ENCODE results near the gene NET1.
"Not testable (repeated sequence)": the region's sequence is repeated elsewhere in the genome, so short reads cannot be mapped to it uniquely, and the experiment has no call there.

Gene NET1

GRCh38 chr10:5396556-5397300 is 15.6 kb upstream of the NET1 start:
- in situ Hi-C loops (cut with HindIII; ENCODE audit: low sequenced_read_pairs) = loop anchor here (25.0 kb wide), 1 partner anchor 91 kb away; the partner anchor contains the start of gene CALML5

DNA sequence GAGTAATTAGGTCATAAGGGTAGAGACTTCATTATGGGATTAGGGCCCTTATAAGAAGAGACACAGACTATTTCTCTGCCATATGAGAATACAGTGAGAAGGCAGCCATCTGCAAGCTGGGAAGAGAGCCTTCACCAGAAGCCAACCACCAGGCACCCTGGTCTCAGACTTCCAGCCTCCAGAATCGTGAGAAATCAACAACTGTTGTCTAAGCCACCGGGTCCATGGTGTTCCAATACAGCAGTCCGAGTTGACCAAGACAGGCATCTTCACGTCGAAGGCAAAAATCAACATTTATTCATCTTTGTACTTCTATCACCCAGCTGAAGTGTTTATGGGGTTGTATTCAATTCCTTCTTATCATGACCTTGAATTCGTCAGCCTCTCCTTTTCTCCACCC is 13.0 kb upstream of the NET1 start:
- in situ Hi-C loops (cut with HindIII; ENCODE audit: low sequenced_read_pairs) = loop anchor here (25.0 kb wide), 1 partner anchor 88 kb away; the partner anchor contains the start of gene CALML5

GRCh38 chr10:5400468-5401240 is 11.7 kb upstream of the NET1 start:
- in situ Hi-C loops (cut with HindIII; ENCODE audit: low sequenced_read_pairs) = no loop called here

- in situ Hi-C loops (cut with HindIII; ENCODE audit: low sequenced_read_pairs) = no loop called here
These were observed 9.6 kb upstream of the NET1 start for GRCh38 chr10:5402798-5403197.

- in situ Hi-C loops (cut with HindIII; ENCODE audit: low sequenced_read_pairs) = no loop called here
These were observed 7.9 kb upstream of the NET1 start, which contains the start of gene TUBAL3 for GRCh38 chr10:5404208-5405041. TUBAL3 (minus strand) TSS chr10:5404828; CDS start chr10:5404792, 36 bp downstream.

- in situ Hi-C loops (cut with HindIII; ENCODE audit: low sequenced_read_pairs) = no loop called here
These were observed 5.4 kb upstream of the NET1 start for GRCh38 chr10:5406918-5407317.

DNA sequence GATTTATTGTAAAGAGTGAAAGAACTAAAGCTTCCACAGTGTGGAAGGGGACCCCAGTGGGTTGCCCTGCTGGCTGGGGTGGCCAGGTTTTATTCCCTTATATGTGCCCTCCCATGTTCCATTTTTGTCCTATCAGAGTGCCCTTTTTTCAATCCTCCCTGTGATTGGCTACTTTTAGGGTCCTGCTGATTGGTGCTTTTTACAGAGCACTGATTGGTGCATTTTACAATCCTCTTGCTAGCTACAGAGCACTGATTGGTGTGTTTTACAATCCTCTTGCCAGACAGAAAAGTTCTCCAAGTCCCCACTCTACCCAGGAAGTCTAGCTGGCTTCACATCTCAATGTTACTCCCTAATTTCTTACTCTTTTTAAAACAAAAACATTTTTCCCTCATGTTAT is 1.6 kb upstream of the NET1 start:
- in situ Hi-C loops (cut with HindIII; ENCODE audit: low sequenced_read_pairs) = not testable (repeated sequence)

GRCh38 chr10:5411941-5412276 is 448 bp upstream of the NET1 start:
- in situ Hi-C loops (cut with HindIII; ENCODE audit: low sequenced_read_pairs) = no loop called here

DNA sequence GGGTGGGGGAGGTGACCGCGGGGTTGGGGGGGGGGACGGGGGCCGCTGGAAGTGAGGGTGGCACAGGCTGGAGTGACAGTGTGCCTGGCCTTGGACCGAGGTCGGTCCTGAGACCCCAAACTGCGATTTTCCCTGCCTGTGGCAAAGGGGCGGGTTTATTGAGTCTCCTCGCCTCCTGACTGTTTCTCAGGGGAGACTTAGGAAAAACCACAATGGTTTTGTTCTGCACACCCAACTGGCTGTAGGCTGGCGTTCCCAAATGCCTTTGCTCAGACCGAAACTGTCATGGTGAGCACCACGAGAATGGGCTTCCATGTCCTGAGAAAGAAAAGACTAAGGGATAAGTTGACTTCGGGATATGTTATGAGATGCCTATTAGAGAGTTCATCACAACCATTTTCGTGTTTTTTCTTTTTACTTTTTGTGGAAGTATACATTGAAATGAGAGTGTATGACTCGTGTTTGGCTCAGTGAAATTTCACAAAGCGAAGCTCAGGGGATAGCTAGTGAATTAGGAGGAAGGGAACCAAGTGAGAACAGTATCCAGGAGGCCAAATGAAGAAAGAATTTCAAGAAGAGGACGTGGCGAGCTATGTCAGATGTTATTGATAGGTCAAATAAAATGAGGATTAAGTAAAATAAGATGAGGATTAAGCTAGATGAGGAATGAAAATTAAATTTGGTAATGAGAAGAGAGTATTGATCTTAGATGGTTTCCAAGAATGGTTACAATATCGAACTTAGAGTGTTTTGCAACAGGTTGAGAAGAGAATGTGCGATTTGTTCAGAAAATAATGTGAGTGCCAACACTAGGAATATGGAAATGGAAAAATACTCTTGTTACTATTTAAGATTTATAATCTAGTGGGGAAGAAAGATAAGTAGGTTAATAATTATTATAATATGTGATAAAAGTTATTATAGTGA is 918 bp downstream of the NET1 start:
- in situ Hi-C loops (cut with HindIII; ENCODE audit: low sequenced_read_pairs) = no loop called here

DNA sequence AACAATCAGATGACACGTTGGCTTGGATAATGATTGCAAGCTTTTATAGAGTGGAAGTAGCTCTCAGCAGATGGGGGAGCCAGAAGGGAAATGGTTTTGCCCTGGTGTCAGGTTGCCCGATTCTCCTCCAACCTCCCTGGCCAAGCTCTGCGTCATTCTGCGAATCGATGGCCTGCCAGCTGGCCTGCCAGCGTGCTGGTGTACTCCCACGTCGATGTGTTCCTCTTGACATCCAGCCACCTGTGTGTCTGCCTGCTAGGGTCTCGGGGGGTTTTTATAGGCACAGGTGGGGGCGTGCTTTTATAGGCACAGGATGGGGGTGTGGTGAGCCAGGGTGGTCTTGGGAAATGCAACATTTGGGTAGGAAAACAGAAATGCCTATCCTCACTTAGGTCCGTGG is 4.6 kb downstream of the NET1 start:
- in situ Hi-C loops (cut with HindIII; ENCODE audit: low sequenced_read_pairs) = no loop called here

DNA sequence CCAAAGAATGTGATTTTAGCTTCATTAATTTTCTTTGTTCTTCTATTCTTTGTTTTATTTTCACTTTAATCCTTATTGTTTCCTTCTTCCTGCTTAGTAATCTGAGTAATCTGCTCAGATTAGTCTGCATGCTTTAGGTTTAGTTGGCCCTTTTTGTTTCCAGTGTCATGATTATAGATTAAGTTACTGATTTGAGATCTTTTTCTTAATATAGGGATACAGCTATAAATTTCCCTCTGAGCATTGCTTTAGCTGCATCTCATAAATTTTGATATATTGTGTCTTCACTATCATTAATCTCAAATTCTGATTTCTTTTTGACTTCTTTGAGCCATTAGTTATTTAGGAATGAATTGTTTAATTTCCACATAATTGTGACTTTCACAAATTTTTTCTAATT is 6.2 kb downstream of the NET1 start:
- in situ Hi-C loops (cut with HindIII; ENCODE audit: low sequenced_read_pairs) = no loop called here

GRCh38 chr10:5419466-5420094 is 7.2 kb downstream of the NET1 start:
- in situ Hi-C loops (cut with HindIII; ENCODE audit: low sequenced_read_pairs) = no loop called here

- in situ Hi-C loops (cut with HindIII; ENCODE audit: low sequenced_read_pairs) = no loop called here
These were observed 11.4 kb downstream of the NET1 start for GRCh38 chr10:5423771-5424170.

DNA sequence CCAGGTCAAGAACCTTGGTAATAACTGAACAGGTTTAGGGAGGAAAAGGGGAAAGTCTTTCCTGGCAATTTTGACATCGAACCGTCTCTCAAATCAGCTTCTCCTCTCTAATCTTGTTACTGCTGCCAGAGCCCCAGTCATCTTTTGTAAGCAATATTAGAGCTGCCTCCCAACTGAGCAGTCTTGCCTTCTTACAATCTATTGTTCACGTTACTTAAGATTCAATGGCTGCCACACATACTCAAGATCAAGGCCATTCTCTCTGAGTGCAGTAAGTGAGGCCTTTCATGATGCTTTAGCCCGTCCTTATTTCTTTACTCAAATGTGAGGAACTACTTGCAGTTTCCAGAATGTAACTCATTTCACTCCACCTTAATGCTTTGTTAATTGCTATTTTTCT is 12.4 kb downstream of the NET1 start:
- in situ Hi-C loops (cut with HindIII; ENCODE audit: low sequenced_read_pairs) = no loop called here

GRCh38 chr10:5428133-5428532 is 15.8 kb downstream of the NET1 start:
- in situ Hi-C loops (cut with HindIII; ENCODE audit: low sequenced_read_pairs) = no loop called here

DNA sequence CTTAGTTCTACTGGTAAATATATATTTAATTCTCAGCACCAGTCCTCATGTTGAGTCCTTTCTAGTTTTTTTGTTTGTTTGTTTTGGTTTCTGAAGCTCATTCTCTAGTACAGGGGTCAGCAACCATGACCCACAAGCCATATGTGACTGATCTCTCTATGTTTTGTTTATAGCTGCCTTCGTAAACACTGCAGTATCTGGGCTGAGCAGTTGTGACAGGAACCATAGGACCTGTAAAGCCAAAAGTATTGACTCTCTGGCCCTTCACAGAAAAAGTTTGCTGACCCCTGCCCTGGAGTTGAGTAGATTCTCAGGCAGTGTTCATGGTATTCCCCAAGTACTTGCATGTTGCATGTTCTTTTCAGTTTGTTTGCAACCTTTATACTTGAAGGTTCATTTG is 20.8 kb downstream of the NET1 start:
- in situ Hi-C loops (cut with HindIII; ENCODE audit: low sequenced_read_pairs) = no loop called here

GRCh38 chr10:5434017-5434753 is 21.8 kb downstream of the NET1 start:
- in situ Hi-C loops (cut with HindIII; ENCODE audit: low sequenced_read_pairs) = no loop called here

GRCh38 chr10:5435328-5435727 is 23.0 kb downstream of the NET1 start:
- in situ Hi-C loops (cut with HindIII; ENCODE audit: low sequenced_read_pairs) = no loop called here

- in situ Hi-C loops (cut with HindIII; ENCODE audit: low sequenced_read_pairs) = no loop called here
These were observed 27.8 kb downstream of the NET1 start for GRCh38 chr10:5440206-5440605.

Data from endothelial cell of hepatic sinusoid (primary cell).